GDM1 (cell line): ENCODE data around the gene IL25.
"Not testable (repeated sequence)": the region's sequence is repeated elsewhere in the genome, so short reads cannot be mapped to it uniquely, and the experiment has no call there.

Source experiments
- DNase-seq: peaks from one replicate; lab custom pipeline; 2025; lab: John Stamatoyannopoulos, UW

IL25 gene

DNA sequence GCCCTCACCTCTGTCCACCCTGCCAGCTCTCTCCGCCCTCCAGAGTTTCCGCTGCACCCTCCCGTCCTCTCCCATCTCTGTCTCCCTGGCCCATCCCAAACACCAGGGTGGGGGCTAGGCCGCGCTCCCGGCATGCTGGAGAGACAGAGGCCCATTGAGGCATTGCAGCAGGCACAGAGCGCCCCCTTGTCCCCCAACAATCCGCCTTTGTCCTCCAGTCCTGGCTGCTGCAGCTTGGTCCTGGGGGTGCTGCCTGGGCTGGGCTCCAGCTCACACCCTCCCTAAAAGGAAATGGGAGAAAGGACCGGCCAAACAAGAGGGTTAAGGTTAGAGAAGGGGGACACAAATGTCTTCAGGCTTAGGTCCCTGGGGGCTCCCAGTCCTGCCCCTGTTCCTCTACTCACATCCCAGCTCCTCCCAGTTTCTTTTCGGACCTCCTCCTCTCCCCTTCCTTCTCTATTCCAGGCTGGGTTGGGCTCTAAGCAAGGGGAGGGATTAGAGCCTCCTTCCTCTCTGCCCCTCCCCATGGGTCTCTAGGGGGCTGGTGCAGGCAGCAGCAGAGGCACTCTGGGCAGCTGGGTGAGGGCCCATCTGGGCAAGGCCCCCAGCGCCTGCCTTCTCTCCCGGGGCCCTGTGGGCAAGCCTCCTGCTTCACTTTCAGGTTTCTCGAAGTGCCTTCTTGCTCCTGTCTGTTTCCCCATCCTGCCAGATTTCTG, 4.0 kb downstream of the IL25 start, which contains the start of gene CMTM5:
Gene CMTM5, plus strand, starts transcription at position 565 of the 716 bp plus-strand sequence. CDS start 206 bp downstream, outside the sequence.
- DNase-seq = no peak

DNA sequence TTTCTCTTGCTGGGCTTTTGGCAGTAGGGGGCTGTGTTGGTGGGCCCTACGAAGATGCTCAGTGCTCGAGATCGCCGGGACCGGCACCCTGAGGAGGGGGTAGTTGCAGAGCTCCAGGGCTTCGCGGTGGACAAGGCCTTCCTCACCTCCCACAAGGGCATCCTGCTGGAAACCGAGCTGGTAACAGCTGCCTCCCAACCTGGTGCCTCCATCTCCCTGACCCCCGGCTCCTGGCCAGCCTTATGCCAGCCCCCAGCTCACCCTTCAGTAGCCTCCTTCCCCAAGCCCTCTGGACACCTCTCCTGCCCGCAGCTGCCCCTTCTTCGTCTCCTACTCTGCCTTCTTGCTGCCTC, 4.6 kb downstream of the IL25 start:
- no peak for DNase-seq

DNA sequence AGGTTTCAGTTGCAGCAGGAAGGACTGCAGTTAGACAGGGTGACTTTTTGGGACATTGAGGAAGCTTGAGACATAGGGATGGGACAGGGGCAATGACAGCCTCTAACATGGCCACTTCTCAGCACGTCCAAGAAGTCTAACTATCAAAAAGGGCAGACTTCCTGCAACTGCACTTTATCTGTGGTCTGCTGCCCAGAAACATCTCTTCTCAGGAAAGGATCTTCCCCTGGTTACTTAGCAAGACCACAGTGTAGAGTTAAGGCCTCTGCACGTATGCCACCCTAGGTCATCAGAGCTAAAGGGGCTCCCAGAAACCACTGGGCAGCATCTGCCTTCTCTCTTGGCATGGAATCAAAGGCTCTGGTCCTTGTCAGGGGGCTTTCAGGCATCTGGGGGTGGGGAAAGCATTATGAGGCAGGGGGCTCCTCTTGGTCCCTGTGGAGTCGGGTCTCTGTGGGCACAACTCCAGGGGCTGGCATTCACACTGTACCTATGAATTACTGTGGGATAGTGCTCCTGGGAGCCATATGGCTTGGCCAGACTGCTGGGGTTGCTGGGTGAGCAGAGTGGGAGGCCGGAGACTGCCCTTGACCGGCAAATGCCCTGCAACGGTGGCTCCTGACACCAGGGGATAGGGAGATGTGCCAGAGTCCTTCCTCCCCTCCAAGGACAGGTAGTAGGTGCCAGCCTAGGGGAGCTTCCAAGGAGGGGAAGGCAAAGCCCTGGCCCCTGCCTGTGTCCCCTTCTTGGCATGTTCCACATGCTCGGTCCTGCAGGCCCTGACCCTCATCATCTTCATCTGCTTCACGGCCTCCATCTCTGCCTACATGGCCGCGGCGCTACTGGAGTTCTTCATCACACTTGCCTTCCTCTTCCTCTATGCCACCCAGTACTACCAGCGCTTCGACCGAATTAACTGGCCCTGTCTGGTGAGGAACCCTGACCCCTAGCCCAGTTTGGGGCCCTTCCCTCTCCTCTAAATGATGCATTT, 5.3 kb downstream of the IL25 start:
- DNase-seq = peak; percentile 12

DNA sequence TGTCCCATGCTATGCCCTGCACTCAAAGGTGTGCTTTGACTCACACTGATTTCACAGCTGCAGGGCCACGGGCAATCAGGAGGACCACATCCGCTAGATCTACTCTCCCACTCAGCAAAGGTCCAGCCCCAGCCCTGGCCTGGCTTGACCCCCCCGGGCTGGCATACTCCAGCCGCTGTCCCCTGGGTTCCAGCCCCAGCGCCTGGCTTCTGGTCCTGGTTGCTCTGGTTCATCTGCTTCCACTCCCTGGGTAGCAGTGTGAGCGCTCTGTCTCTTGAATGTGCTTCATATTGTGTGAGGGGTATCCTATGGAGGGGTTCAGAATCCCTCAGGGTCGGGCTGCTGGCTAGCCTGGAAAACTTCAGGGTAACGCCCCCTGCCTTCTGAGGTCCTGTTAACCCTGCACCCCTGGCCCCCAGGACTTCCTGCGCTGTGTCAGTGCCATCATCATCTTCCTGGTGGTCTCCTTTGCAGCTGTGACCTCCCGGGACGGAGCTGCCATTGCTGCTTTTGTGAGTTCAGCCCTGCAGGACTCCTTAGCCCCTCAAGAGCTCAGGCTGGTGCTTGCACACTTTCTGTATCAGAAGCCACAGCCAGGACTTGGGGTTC, 6.1 kb downstream of the IL25 start:
- no peak for DNase-seq

DNA sequence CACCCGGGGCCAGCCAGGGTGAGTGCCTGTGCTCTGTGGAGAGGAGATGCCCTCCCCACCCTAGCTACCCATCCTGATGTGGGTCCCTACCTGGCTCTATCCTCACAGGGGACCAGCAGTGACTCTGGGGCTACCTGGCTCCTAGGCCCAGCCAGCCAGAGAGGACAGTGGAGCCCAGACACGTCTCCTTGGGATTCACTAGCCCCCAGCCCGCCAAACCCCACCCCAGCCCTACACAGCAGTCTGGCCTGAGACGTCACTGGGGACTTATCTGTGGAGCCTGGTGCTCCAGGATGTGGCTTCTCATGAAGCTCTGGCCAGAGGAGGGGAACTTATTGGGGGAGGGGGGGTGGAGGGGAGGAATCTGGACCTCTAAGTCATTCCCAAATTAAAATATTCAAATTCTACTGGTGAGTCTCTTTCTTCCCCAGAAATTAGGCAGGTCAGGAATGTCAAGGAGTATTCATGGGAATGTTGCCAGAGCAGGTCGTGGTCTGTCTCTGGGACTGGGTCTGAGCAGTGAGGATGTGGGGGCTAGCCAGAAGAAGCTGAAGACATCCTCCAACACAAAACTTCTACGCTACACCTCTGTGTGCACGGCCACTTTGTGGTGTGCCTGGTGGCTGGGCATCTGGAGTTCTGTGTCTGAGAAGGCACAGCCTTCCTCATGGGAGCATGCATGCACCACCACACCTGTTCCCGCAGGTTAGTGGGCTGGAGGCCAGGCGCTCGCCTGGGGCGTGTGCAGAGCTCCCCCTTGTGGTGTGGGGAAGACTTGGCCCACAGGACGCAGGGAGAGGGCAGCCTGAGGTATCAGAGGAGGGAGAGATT, 7.0 kb downstream of the IL25 start:
- no peak for DNase-seq

DNA sequence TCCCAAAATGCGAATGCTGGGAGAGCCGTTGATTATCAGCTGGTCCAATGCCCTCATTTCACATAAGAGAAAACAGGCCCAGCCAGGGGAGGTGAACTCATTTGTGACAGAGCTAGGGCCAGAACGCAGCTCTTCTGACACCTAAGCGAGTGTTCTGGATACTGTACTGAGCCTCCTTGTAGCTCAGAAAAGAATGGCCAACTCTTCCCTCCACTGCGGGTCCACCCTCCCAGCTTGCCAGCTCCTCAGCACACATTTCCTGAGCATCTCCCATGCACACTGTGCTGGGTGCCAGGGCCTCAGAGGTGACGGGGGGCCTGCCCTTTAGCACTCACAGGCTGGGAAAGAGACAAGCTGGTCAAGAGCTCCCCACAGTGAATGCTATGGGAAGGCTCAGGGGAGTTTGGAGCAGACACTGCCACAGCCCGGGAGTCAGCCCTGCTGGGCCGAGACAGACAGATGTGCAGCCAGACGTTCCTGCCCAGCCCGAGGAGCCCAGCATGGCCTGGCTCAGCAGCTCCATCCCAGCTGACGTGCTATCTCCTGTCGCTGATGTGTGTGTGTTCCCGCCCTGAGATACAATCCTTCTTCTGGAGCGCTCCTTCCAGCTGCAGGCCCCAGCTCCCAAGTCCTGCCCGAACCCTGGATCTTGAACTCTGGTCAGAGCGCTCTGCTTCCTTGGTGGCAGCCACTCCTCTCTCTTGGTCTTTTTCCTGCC, 7.7 kb downstream of the IL25 start:
- no peak for DNase-seq

DNA sequence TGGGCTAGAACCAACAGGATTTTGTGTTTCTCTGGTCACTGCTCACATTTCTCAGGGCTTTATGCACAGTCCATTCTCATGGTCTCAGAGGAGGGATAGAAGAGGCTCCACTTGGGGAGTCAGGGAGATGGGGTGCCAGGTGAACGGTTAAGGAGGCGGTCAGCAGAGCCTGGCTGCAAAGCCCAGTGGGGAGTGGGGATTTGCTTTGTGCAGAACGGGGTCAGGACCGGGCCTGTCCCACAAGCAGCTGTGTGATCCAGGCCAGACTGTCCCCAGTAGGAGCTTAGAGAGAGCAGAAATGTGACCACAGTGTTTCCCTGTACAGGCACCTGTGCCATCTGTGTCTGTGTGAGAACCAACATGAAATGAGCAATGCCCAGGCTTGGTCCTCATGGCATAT, 8.4 kb downstream of the IL25 start:
- no peak for DNase-seq

DNA sequence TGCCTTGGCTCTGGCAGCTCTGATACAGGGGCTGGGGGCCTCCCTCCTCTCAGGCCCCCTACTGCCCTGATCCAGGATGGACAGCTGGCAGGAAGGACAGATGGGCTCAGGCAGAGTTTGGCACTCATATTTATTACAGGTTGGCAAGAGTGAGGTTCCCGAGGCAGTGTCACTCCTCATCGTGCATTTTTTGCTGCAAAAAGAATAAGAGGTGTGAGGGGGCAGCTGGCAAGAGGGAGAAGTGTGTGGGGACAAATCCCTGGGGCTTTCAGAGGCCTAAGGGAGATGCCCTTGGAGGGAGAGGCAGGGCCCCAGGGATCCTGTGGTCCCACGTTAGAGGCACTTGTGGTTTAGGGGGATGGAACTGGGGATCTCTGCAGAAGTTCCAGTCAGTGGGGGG, 9.3 kb downstream of the IL25 start:
- DNase-seq = no peak

DNA sequence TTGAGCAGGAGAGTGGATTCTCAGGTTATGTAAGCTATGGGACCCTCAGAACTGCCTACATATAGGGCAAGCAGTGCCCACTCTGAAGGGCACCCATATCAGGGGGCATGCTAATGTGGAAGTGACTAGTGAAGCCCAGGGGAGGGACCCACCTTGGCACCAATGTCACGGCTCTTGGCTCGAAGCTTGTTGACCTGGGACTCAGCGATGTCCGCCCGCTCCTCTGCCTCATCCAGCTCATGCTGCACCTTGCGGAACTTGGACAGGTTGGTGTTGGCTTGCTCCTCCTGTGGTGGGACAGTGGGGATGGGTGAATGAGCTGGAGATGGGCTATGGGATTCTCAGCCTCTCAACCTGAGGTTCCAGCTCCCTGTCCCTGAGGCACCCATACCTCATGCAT, 9.7 kb downstream of the IL25 start:
- DNase-seq = no peak

DNA sequence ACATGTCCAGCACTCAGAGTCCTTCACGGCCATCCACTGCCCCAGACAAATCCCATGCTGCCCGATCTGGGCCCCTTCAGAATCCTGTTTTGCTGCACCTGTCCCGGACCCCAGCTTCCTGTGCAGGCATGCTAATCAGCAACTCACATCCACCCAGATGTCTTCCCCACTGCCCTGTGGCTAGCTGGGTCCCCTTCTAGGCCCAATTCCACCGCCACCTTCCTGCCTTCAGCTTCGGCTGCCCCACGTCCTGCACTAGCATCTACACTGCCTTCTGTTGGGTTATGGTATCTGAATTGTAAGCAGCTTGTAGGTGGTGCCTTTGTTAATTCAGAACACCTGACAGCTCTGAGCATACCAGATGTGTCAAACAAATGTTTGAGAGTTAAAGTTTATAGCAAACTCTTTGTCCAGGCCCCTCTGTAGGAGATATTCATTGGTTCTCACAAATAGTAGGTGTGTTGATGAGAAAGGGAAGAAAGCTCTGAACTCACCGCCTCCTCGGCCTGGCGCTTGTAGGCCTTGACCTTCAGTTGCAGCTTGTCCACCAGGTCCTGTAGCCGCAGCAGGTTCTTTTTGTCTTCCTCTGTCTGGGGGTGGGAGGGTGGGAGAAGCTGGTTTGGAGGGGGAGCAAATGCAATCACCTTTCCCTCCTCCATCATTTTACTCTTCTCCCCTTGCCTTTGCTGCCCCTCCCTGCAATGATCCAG, 10.3 kb downstream of the IL25 start:
- no peak for DNase-seq

DNA sequence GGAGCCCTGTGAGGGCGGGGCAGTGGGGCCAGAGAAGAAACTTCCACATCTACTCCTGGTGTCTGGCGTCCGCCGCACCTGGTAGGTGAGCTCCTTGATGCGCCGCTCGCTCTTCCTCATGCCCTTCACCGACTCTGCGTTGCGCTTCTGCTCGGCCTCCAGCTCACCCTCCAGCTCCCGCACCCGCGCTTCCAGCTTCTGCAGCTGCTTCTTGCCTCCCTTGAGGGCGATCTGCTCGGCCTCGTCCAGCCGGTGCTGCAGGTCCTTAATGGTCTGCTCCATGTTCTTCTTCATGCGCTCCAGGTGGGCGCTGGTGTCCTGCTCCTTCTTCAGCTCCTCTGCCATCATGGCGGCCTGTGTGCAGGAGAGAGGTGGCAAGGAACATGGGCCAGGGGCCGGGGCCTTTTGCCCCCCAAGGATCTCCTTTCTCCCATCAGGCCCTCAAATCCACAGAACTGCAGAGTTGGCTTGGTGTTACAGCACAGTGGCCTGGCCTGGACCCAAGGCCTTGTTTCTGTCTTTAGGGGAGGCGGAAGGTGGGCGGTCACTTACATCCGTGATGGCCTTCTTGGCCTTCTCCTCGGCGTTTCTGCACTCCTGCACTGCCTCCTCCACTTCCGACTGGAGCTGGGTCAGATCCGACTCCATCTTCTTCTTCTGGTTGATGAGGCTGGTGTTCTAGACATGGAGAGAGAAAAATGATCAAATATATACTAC, 11.9 kb downstream of the IL25 start:
- no peak for DNase-seq

DNA sequence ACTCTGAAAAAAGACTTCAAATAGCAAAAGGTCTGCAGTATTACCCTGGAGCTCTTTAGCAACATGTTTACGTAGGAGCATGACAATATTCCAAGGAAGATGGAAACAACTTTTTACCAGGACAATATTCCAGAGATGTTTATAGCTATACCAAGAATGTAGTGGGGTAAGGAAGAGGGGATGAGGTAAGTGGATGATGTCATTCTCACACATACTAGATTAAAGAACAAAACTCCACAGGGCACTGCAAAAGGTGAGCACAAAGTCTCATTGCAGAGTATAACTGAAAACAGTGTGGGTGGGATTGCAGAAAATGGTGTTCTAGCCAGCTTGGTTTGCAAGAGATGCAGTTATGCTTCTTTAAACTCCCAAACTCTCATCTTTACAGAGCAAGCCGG, 12.6 kb downstream of the IL25 start:
- no peak for DNase-seq

DNA sequence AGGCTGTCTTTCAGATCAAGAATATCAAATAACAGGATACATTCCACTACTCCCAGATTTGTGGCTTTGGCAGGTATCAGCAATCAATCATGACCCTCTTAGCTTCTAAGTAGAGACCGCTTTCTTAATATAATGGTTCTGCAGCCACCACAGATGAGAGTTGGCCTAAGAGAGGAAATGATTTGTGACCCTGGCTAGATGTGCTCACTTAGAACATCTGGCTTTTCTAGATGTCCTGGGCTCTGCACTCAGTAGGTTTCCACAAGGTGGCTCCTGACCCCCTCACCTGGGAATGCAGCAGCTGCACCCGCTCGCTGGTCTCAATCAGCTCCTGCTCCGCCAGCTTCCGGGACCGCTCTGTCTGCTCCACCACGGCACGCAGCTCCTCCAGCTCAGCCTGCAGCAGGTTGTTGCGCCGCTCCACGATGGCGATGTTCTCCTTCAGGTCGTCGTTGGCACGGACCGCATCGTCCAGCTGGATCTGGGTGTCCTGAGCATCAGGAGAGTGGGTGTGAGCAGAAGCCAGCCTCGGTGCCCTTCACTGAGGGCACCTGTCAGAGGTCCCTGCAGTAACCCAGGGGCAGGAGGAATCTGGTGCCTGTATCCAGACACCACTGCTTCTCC, 13.1 kb downstream of the IL25 start:
- no peak for DNase-seq

DNA sequence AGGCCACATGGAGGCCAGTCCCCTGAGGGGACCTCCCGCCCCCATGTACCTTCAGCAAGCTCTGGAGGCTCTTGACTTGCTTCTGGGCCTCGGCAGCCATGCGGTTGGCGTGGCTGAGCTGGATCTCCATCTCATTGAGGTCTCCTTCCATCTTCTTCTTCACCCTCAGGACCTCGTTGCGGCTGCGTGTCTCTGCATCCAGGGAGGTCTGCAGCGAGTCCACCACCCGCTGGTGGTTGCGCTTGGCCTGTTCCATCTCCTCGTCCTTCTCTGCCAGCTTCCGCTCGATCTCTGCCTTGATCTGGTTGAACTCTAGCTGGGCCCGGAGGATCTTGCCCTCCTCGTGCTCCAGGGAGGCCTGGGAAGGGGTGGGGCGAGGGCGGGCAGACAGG, 13.7 kb downstream of the IL25 start:
- not testable (repeated sequence) for DNase-seq

DNA sequence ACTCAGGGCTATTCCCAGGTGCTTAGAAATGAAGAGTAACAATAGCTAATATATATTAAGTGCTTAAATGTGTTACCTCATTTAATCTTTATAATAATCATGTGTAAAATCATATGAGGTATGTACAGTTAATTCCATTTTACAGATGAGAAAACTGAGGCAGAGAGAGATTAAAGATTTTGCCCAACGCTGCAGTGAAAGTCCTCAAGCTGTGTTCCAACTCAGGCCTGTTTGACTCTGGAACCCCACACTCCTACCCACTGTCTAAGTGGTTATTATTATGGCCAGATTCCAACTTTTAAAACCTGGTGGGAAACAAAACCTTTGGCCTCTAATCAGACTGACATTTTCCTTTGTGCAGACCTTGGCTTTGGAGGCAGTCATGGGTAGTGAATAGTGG, 14.4 kb downstream of the IL25 start:
- no peak for DNase-seq

DNA sequence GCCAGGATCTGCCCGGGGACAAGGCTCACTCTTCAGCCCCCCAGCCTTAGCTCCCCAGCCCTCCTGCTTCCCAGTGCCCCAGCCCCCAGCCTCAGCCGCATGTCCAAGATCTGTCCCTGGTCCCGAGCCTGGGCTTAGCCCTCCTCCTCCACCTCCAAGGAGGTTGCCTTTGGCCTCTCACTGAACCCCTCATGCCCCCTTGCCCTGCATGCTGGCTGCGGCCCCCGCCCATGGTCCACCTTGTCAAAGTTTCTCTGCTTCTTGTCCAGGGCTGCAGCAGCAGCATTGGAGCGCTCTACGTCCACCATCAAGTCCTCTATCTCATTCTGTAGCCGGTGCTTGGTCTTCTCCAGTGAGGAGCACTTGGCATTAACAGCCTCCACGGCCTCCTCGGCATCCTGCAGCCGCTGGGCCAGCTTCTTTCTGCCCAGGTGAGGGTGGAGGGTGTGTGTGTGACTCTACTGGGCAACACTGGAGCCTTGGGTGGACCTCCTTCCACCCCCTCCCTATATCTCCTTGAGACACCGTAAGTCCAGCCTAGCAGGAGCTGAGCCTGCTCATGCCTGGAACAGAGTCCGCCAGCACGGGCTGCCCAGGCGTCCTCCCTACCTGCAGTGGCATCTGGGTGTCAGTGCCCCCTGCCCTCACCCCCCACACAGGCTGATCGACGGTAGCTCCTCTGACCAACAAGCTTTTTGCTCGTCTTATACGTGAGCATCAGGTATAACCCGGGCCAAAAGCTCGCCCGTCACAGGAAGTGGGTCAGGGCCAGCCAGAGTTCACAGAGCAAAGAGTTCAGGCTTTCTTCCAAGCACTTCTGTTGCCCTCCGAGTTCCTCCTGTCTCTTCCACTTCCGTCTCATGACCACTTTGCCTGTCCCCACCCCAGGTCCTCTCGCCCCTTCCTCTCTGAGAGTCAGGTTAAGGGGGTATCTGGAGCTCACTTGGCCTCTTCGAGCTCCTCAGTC, 15.6 kb downstream of the IL25 start:
- no peak for DNase-seq

DNA sequence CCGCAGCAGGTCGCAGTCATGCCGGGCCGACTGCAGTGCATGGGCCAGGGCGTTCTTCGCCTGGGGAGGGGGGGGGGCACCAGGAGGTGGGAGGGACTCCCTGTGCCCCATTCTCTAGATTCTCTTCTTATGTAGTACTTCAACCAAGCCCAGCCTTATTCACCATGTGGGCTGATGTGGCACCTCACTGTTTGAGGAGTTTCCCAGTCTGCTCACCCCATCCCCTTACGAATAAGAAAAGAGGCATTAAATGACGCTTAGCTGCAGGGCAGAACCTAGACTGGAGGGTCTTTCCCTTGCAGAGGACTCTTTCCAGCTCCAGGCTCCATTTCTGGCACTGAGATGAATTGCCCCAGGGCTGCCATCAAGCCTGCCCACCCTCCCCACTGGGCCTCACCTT, 16.4 kb downstream of the IL25 start:
- DNase-seq = no peak

DNA sequence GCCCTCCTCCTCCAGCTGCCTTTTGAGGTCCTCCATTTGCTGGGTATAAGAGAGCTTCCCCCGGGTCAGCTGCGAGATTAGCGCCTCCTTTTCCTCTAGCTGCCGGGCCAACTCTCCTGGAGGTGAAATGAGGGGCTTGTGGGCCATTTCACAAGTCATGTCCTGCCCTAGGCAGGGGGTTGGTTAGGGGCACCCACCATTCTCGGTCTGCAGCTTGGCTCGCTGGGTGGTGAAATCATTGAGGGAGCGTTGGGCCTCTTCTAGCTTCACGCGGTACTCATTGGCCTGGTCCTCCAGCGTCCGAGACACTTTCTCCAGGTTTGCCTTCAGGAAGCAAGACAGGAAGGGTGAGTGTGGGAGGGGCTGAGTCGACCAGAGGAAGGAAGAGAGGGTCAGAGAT, 16.8 kb downstream of the IL25 start:
- DNase-seq = no peak
